Lower leg skin (tissue), 3 donors: ENCODE data around the gene MAP1LC3C.
"Not testable (repeated sequence)": the region's sequence is repeated elsewhere in the genome, so short reads cannot be mapped to it uniquely, and the experiment has no call there.

ENCODE experiments used
- POLR2A ChIP-seq, 2 donors: fragments of 450-650 bp; IDR thresholded peaks; one replicate each; pipeline ENCODE4 v1.6.1; 2016 to 2017; ENCODE audit warnings: antibody characterized with exemption in 2 of 2, mild to moderate bottlenecking in 1 of 2, moderate library complexity in 1 of 2
- TF ChIP-seq, protein P1 (sequence below), 3 donors: fragments of 450-650 bp; IDR thresholded peaks; one replicate each; pipeline ENCODE4 v1.5.1; 2016; ENCODE audit warnings: antibody characterized with exemption in 3 of 3, mild to moderate bottlenecking in 3 of 3, moderate library complexity in 2 of 3

DNA sequence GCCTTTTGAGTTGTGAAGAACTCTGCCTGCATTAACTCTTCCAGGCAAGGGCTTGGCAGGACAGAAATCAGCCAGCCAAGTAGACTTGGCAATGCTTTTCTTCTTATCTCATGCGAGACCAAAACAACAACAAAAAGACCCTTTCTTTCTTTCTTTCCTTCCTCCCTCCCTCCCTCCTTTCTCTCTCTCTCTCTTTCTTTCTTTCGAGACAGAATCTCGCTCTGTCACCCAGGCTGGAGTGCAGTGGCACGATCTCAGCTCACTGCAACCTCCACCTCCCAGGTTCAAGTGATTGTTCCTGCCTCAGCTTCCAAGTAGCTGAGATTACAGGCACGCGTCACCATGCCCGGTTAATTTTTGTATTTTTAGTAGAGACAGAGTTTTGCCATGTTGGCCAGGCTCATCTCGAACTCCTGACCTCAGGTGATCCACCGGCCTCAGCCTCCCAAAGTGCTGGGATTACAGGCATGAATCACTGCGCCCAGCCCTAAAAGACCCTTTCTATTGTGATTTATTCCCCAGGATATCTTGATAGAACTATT, 10.4 kb downstream of the MAP1LC3C start:
- TF ChIP-seq, protein P1, sequence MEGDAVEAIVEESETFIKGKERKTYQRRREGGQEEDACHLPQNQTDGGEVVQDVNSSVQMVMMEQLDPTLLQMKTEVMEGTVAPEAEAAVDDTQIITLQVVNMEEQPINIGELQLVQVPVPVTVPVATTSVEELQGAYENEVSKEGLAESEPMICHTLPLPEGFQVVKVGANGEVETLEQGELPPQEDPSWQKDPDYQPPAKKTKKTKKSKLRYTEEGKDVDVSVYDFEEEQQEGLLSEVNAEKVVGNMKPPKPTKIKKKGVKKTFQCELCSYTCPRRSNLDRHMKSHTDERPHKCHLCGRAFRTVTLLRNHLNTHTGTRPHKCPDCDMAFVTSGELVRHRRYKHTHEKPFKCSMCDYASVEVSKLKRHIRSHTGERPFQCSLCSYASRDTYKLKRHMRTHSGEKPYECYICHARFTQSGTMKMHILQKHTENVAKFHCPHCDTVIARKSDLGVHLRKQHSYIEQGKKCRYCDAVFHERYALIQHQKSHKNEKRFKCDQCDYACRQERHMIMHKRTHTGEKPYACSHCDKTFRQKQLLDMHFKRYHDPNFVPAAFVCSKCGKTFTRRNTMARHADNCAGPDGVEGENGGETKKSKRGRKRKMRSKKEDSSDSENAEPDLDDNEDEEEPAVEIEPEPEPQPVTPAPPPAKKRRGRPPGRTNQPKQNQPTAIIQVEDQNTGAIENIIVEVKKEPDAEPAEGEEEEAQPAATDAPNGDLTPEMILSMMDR (IDR thresholded peaks at IDR 0.05): not testable (repeated sequence)
- TF ChIP-seq POLR2A (IDR thresholded peaks at IDR 0.05): not testable (repeated sequence)
